ENCODE data around the gene HLA-DMA.

DNA sequence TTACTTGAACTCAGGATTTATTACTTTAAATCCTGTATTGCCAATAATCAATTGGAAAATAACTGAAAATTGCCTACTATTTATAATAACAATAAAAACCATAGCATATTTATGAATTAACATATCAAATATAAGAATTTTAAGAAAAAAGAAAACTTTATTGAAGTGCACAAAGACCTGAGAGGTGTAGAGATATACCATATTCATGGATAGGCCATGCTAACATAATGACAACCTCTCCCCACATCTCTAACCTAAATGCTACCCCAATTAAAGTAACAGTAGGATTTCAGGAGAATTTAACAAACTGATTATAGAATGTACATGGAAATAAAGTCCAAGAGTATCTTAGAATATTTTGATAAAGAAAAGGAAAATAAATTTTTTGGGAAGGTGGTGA lies 6.9 kb downstream of the HLA-DMA start:
- TF ChIP-seq CTCF (conservative IDR thresholded peaks at IDR 0.05) (no peak), EZH2 (IDR thresholded peaks at IDR 0.05; ENCODE audit: low read depth) (no peak)

Data from PC-9 (cell line).